Measurements from ENCODE around the gene PDE3A. TPM values are rescaled to one million over a fixed set of nuclear protein-coding genes. Genes with fewer than 3 reads are reported as not detected.

The PDE3A gene
- total RNA-seq, 1 experiment from 2014 or later, result 0.58 TPM

DNA sequence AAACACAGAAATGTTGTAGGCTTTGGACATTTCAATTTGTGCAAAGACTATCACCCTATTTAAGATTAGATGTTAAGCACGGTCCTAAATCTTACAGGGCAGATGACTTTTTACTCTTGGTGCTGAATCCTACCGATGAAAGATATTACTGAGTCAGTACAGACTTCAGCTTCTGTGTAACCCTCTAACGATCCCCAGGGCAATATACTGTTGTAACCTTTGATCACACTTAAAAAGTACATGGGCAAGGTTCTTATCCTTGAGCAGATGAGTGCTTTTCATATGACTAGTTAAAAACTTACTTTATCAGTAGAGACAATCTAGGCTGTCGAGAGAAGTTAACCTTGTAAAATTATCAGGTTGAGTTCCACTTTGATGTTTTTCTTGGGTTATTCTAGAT, 22.5 kb downstream of the PDE3A start:
- BruUV-seq (replicated peaks), result no TSS peak
- CTCF ChIA-PET, result no interaction called here
- H3K27me3 ChIP-seq (ENCODE audit: low read length), result no peaks in the 10 kb centered on the region

DNA sequence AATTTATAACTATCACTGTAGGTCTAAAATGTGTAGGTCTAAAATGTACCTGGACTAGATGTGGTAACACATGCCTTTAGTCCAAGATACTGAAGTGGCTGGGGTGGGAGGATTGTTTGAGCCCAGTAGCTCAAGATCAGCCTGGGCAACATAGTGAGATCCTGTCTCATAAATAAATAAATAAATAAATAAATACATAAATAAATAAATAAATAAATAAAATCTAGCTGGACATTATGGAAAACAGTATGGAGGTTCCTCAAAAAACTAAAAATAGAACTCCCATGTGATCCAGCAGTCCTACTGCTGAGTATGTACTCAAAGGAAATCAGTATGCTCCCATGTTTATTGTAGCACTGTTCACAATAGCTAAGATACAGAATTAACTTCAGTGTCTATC, 24.0 kb downstream of the PDE3A start:
- POLR2A ChIA-PET (ENCODE audit: unreplicated experiment), result no interaction called here
- Histone ChIP-seq H3K79me2 (ENCODE audit: low read length) (no peaks in the 10 kb centered on the region), H2AFZ (ENCODE audit: low read length) (no peak overlapping the region), H3K27me3 (ENCODE audit: low read length) (no peaks in the 10 kb centered on the region), H3K4me1 (ENCODE audit: insufficient read depth, low read length) (no peaks in the 10 kb centered on the region), H3K9me2 (replicated peaks; ENCODE audit: low read length) (no peaks in the 10 kb centered on the region), H3K36me3 (ENCODE audit: low read depth, low read length) (no peaks in the 10 kb centered on the region), H4K20me1 (ENCODE audit: low read length) (no peaks in the 10 kb centered on the region), H3K4me2 (ENCODE audit: low read length) (no peak overlapping the region), H3K27ac (ENCODE audit: low read length) (no peak overlapping the region), H3K4me3 (ENCODE audit: low read length) (no peak overlapping the region), H3K9ac (ENCODE audit: low read length) (no peak overlapping the region), H3K9me3 (ENCODE audit: low read length) (no peaks in the 10 kb centered on the region), H3F3A (ENCODE audit: low read length, unreplicated experiment) (no peaks in the 10 kb centered on the region)
- ATAC-seq (no peak), DNase-seq (no peak)
- CTCF ChIA-PET, result no interaction called here
- no TSS peak for BruUV-seq (replicated peaks)
- TF ChIP-seq, protein P1, sequence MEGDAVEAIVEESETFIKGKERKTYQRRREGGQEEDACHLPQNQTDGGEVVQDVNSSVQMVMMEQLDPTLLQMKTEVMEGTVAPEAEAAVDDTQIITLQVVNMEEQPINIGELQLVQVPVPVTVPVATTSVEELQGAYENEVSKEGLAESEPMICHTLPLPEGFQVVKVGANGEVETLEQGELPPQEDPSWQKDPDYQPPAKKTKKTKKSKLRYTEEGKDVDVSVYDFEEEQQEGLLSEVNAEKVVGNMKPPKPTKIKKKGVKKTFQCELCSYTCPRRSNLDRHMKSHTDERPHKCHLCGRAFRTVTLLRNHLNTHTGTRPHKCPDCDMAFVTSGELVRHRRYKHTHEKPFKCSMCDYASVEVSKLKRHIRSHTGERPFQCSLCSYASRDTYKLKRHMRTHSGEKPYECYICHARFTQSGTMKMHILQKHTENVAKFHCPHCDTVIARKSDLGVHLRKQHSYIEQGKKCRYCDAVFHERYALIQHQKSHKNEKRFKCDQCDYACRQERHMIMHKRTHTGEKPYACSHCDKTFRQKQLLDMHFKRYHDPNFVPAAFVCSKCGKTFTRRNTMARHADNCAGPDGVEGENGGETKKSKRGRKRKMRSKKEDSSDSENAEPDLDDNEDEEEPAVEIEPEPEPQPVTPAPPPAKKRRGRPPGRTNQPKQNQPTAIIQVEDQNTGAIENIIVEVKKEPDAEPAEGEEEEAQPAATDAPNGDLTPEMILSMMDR (conservative IDR thresholded peaks at IDR 0.05; ENCODE audit: low read depth, low read length), result no peak
- no peak for TF ChIP-seq EZH2 (IDR thresholded peaks at IDR 0.05; ENCODE audit: low read length, unreplicated experiment)
- no peak for TF ChIP-seq EZH2phosphoT487 (IDR thresholded peaks at IDR 0.05; ENCODE audit: borderline replicate concordance, low read length)
- intact Hi-C loops (cut with micrococcal nuclease), result no loop called here

More for the DNA sequence above, 22.5 kb downstream of the PDE3A start:
- no peak overlapping the region for H3K4me3 ChIP-seq (ENCODE audit: low read length)
- no peak overlapping the region for H2AFZ ChIP-seq (ENCODE audit: low read length)
- no peaks in the 10 kb centered on the region for H3K79me2 ChIP-seq (ENCODE audit: low read length)
- H3K4me2 ChIP-seq (ENCODE audit: low read length), result no peak overlapping the region
- H3K27ac ChIP-seq (ENCODE audit: low read length), result no peak overlapping the region
- intact Hi-C loops (cut with micrococcal nuclease), result no loop called here
- H3K9me2 ChIP-seq (replicated peaks; ENCODE audit: low read length), result no peaks in the 10 kb centered on the region
- H3K4me1 ChIP-seq (ENCODE audit: insufficient read depth, low read length), result no peaks in the 10 kb centered on the region
- H3F3A ChIP-seq (ENCODE audit: low read length, unreplicated experiment), result no peaks in the 10 kb centered on the region
- H3K9ac ChIP-seq (ENCODE audit: low read length), result no peak overlapping the region
- H4K20me1 ChIP-seq (ENCODE audit: low read length), result no peaks in the 10 kb centered on the region
- no peak for TF ChIP-seq EZH2phosphoT487 (IDR thresholded peaks at IDR 0.05; ENCODE audit: borderline replicate concordance, low read length)
- TF ChIP-seq, protein P1 (conservative IDR thresholded peaks at IDR 0.05; ENCODE audit: low read depth, low read length), result no peak
- no peaks in the 10 kb centered on the region for H3K9me3 ChIP-seq (ENCODE audit: low read length)
- no peak for ATAC-seq
- POLR2A ChIA-PET (ENCODE audit: unreplicated experiment), result interaction anchor here (0.6 kb wide), 1 partner anchor 1418 kb away, joined by 5 read pairs; no protein-coding TSS in a partner anchor
- no peaks in the 10 kb centered on the region for H3K36me3 ChIP-seq (ENCODE audit: low read depth, low read length)
- no peak for DNase-seq

DNA sequence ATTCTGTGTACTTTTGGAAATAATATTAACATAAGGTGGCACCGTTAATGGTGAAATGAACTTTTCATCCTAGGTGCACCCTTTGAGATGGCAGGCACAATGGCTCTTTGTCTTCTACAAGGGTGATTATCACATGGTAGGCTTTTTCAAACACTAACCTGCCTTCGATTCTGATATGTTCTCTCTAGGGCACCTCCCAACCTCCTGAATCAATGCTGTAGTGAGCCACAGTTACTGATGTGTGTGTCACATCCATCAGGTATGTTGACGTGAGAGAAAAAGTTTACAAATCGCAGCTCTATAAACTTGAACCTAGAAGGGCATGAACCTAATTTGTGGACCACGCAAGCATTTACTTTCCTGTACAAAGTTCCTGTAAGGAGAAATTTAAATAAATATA, 25.4 kb downstream of the PDE3A start:
- no TSS peak for BruUV-seq (replicated peaks)
- Histone ChIP-seq H3K27me3 (ENCODE audit: low read length) (no peaks in the 10 kb centered on the region), H3K9ac (ENCODE audit: low read length) (no peak overlapping the region), H3K4me1 (ENCODE audit: insufficient read depth, low read length) (no peaks in the 10 kb centered on the region), H3K4me2 (ENCODE audit: low read length) (no peak overlapping the region), H3K9me3 (ENCODE audit: low read length) (no peaks in the 10 kb centered on the region), H3F3A (ENCODE audit: low read length, unreplicated experiment) (no peaks in the 10 kb centered on the region), H3K9me2 (replicated peaks; ENCODE audit: low read length) (no peaks in the 10 kb centered on the region), H3K4me3 (ENCODE audit: low read length) (no peak overlapping the region), H4K20me1 (ENCODE audit: low read length) (no peaks in the 10 kb centered on the region), H3K79me2 (ENCODE audit: low read length) (no peaks in the 10 kb centered on the region), H2AFZ (ENCODE audit: low read length) (no peak overlapping the region), H3K27ac (ENCODE audit: low read length) (no peak overlapping the region), H3K36me3 (ENCODE audit: low read depth, low read length) (no peaks in the 10 kb centered on the region)
- ChIA-PET POLR2A (ENCODE audit: unreplicated experiment) (no interaction called here), CTCF (no interaction called here)
- ATAC-seq (no peak), DNase-seq (no peak)
- intact Hi-C loops (cut with micrococcal nuclease), result no loop called here
- TF ChIP-seq, protein P1 (conservative IDR thresholded peaks at IDR 0.05; ENCODE audit: low read depth, low read length), result no peak
- no peak for TF ChIP-seq EZH2phosphoT487 (IDR thresholded peaks at IDR 0.05; ENCODE audit: borderline replicate concordance, low read length)

Measured in PC-3 (cell line).